Bone marrow (tissue), 2 donors: ENCODE results near the gene INO80.
"Not testable (repeated sequence)": the region's sequence is repeated elsewhere in the genome, so short reads cannot be mapped to it uniquely, and the experiment has no call there.

Source experiments
- DNase-seq, 2 donors: peaks; one replicate each; lab custom pipeline; 2025; lab: John Stamatoyannopoulos, UW

Gene INO80, protein sequence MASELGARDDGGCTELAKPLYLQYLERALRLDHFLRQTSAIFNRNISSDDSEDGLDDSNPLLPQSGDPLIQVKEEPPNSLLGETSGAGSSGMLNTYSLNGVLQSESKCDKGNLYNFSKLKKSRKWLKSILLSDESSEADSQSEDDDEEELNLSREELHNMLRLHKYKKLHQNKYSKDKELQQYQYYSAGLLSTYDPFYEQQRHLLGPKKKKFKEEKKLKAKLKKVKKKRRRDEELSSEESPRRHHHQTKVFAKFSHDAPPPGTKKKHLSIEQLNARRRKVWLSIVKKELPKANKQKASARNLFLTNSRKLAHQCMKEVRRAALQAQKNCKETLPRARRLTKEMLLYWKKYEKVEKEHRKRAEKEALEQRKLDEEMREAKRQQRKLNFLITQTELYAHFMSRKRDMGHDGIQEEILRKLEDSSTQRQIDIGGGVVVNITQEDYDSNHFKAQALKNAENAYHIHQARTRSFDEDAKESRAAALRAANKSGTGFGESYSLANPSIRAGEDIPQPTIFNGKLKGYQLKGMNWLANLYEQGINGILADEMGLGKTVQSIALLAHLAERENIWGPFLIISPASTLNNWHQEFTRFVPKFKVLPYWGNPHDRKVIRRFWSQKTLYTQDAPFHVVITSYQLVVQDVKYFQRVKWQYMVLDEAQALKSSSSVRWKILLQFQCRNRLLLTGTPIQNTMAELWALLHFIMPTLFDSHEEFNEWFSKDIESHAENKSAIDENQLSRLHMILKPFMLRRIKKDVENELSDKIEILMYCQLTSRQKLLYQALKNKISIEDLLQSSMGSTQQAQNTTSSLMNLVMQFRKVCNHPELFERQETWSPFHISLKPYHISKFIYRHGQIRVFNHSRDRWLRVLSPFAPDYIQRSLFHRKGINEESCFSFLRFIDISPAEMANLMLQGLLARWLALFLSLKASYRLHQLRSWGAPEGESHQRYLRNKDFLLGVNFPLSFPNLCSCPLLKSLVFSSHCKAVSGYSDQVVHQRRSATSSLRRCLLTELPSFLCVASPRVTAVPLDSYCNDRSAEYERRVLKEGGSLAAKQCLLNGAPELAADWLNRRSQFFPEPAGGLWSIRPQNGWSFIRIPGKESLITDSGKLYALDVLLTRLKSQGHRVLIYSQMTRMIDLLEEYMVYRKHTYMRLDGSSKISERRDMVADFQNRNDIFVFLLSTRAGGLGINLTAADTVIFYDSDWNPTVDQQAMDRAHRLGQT (N-terminal part only)

GRCh38 chr15:41116116-41116961 is at the start of gene INO80:
Gene INO80, minus strand, starts transcription at chr15:41116280. Its CDS starts 19,970 bp downstream, at chr15:41096310.
- DNase-seq: peak; percentile 97 to 100

DNA sequence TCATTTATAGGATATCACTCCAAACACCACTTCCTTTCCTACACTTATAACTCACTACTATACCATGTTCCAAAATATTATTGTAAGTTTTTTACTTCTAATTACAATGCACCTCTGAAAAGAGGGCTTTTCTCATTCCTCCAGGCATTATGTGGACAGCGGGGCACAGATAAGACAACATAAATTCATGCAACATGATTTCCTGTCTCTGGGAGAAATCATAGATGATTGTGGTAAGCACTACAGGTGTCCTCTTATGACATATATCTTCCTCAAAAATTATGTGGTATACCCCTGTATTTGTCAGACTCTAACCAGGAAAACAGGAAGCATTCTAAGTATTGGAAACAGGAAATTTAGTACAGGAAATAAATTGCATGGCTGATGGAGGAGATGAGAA is 45.7 kb upstream of the INO80 start:
- DNase-seq: no peak

DNA sequence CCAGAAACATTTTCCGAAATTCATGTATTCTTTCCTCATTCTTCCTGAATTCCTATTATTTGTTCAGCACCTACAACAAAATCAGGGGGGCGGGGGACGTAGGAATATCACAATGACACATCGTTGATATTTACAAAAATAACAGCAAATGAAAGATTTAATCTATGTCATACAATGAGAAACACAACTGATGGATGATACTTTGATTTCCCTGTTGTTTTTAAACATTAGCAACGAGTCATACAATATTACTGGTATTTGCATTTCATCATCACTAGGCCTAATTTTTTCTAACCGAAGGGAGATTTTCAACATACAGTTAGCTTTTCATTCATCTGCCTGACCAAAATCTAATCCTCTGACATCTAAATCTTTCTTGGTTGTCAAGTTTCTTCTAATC is 45.3 kb upstream of the INO80 start:
- no peak for DNase-seq

DNA sequence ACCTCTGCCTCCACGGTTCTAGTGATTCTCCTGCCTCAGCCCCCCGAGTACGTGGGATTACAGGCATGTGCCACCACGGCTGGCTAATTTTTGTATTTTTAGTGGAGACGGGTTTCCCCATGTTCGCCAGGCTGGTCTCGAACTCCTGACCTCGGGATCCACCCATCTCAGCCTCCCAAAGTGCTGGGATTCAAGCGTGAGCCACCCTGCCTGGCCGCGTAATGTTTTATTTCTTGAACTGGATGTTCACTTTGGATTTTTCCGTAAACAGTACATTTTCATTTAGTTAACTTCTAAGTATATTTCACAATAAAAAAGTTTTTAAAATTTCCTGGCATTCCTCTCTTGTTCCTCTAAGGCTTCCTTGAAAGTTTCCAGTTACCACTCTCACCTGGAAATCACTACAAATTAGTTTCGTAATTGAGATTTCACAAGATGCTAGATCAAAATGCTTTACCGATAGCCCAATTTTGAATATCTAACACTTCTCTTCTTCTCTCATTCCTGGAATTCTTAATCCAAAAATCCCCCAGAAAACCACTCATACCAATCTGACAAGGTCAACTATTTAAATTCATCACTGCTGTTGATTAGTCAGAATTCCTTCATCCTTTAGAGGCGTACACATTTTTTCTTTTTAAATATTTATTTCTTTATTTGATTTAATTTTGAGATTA is 44.7 kb upstream of the INO80 start:
- DNase-seq: no peak

GRCh38 chr15:41154412-41154811 is 38.3 kb upstream of the INO80 start:
- no peak for DNase-seq

GRCh38 chr15:41153733-41154132 is 37.7 kb upstream of the INO80 start:
- no peak for DNase-seq

DNA sequence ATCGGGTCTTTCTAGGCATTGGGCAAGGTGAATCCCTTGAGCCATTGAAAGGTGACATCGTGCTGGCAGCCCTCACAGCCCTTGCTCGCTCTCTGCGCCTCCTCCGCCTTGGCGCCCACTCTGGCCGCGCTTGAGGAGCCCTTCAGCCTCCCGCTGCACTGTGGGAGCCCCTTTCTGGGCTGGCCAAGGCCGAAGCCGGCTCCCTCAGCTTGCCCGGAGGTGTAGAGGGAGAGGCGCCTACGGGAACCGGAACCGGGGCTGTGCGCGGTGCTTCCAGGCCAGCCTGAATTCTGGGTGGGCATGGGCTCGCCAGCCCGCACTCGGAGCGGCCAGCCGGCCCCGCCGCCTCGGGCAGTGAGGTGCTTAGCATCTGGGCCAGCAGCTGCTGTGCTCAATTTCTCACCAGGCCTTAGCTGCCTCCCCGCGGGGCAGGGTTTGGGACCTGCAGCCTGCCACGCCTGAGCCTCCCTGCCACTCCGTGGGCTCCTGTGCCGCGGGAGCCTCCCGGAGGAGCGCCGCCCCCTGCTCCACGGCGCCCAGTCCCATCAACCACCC is 35.4 kb upstream of the INO80 start:
- no peak for DNase-seq

DNA sequence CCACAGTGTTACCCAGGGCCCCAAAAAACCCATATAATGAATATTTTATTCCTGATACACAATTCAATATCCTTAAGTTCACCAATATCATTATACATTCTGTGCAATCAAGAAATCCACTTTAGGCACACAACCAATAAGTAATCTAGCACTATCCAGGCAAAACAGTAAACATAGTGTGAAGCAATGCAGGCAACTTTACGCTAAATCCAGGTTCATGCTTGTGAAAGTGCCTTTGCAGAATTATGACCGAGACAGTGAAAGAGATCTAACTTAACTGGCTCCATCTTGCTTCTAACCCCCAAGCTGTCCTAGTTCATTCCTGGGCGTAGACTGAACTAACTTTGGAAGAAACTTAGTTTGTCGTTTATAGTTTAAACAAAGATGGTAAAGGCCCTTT is 34.2 kb upstream of the INO80 start:
- no peak for DNase-seq

DNA sequence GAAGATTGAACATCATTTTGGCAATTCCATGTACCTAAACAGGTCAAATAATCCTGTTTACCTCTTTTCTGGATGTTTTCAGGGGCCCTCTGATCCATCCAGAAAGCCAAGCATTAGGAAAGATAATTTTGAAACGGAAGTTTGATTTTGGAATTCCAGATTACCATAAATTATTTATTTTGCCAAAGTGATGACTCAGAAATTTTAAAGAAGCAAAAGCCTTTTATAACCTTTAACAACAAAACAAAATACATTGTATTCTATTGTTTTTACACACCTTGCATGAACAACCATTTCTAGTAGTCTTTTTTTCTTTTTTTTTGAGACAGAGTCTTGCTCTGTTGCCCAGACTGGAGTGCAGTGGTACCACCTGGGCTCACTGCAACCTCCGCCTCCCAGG is 32.0 kb upstream of the INO80 start:
- no peak for DNase-seq

GRCh38 chr15:41139619-41140018 is 23.5 kb upstream of the INO80 start:
- DNase-seq: no peak

DNA sequence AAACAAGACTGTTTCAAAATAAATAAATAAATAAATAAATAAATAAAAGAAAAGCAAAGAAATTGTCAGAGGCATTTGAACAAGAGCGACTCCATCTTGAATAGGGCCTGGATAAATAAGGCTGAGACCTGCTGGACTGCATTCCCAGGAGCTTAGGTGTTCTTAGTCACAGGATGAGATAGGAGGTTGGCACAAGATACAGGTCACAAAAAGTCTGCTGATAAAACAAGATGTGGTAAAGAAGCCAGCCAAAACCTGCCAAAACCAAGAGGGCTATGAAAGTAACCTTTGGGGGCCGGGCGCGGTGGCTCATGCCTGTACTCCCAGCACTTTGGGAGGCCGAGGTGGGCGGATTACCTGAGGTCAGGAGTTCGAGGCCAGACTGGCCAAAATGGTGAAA is 23.0 kb upstream of the INO80 start:
- not testable (repeated sequence) for DNase-seq

GRCh38 chr15:41135580-41135979 is 19.5 kb upstream of the INO80 start:
- DNase-seq: not testable (repeated sequence)

- DNase-seq: no peak
Measured at GRCh38 chr15:41133454-41133853, 17.4 kb upstream of the INO80 start.

- not testable (repeated sequence) for DNase-seq
Measured at GRCh38 chr15:41132094-41132493, 16.0 kb upstream of the INO80 start.

DNA sequence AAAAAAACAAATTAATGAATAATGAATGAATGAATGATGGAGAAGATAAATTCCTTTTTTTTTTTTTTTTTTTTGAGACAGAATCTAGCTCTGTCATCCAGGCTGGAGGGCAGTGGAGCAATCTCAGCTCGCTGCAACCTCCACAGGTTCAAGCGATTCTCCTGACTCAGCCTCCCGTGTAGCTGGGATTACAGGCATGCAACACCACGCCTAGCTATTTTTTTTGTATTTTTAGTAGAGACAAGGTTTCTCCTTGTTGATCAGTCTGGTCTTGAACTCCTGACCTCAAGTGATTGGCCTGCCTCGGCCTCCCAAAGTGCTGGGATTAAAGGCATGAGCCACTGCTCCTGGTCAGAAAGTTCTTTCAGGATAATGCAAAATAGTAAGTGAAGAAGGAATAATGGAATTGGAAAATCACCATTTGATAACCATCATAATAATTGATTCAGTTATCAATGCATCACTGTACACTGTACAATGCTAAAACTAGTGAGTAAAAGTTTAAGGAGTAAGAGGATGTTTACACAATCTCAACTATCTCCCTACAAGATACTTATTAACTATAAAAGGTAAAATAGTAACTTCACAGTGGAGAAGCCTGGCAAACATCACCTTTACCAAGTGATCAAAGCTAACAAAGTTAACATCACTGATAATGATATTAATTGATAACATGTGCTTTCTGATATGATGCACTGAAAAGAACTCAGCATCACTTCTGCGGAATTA is 12.3 kb upstream of the INO80 start:
- DNase-seq: no peak

DNA sequence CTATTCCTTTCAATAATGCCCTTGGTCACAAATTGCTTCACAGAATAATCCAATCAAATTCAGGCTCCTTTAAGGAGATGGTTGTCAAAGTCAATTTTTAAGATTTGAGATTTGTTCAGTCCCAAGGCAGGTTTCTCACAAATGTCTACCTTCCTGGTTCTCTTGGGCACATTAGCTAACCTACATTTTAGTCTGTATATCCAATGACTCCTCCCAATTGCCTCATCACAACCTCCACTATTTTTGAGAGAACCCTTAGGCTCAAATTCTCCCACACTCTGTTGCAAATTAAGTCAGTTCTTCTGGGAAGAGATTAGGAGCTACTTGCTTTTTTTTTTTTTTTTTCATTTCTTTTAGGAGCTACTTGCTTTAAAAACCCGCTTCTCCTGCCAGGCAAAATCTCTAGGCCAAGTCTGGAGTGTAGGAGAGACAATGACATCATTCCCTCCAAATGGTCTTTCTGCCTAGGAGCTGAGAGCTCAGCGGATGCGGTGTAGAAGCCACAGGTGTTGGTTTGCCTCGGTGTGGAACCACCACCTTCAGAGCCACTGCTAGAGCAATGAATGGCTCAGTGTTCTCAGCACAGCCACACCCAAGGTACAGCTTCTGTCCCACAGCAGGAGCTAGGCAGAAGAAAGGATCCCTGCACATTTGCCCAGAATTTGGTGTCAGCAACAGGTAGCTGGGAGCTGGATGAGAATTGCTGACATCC is 10.0 kb upstream of the INO80 start:
- DNase-seq: no peak

DNA sequence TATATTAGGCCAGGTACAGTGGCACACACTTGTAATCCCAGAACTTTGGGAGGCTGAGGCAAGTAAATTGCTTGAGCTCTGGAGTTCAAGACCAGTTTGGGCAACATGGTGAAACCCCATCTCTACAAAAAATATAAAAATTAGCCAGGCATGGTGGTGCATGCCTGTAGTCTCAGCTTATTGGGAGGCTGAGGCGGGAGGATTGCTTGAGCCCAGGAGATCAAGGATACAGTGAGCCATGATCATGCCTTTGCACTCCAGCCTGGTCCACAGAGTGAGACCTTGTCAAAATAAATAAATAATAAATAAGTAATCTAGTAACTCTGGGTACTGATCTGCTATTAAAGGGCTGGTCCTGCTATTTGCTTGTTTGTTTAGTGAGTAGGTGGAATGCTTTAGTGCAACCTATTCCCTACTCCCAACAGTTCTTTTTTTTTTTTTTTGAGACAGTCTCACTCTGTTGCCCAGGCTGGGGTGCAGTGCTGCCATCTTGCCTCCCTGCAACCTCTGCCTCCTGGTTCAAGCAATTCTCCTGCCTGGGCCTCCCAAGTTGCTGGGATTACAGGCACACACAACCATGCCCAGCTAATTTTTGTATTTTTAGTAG is 9.1 kb upstream of the INO80 start:
- no peak for DNase-seq

GRCh38 chr15:41124058-41124457 is 8.0 kb upstream of the INO80 start:
- no peak for DNase-seq

DNA sequence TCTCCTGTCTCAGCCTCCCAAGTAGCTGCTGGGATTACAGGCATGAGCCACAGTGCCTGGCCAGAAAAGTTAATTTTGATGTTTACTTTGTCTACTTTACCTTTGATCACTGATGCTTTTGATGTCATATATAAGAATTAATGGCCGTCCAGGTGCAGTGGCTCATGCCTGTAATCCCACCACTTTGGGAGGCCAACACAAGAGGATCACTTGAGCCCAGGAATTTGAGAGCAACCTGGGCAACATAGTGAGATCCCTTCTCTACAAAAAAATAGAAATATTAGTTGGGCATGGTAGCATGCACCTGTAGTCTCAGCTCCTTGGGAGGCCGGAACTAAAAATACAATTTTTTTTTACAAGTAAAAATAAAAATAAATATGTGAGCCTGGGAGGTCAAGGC is 6.8 kb upstream of the INO80 start:
- no peak for DNase-seq
